ENCODE measurements around the gene DEF6.

GRCh38 chr6:35264550-35265274 lies 32.9 kb upstream of the DEF6 start:
- TF ChIP-seq, protein P1, sequence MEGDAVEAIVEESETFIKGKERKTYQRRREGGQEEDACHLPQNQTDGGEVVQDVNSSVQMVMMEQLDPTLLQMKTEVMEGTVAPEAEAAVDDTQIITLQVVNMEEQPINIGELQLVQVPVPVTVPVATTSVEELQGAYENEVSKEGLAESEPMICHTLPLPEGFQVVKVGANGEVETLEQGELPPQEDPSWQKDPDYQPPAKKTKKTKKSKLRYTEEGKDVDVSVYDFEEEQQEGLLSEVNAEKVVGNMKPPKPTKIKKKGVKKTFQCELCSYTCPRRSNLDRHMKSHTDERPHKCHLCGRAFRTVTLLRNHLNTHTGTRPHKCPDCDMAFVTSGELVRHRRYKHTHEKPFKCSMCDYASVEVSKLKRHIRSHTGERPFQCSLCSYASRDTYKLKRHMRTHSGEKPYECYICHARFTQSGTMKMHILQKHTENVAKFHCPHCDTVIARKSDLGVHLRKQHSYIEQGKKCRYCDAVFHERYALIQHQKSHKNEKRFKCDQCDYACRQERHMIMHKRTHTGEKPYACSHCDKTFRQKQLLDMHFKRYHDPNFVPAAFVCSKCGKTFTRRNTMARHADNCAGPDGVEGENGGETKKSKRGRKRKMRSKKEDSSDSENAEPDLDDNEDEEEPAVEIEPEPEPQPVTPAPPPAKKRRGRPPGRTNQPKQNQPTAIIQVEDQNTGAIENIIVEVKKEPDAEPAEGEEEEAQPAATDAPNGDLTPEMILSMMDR (IDR thresholded peaks at IDR 0.05): no peak
- TF ChIP-seq POLR2AphosphoS5 (IDR thresholded peaks at IDR 0.05; ENCODE audit: low read depth, low read length) (no peak), SIN3A (IDR thresholded peaks at IDR 0.05; ENCODE audit: borderline replicate concordance, insufficient read depth, low read depth, low read length) (no peak), REST (IDR thresholded peaks at IDR 0.05; ENCODE audit: insufficient read depth in 1 of 2, low read depth in 2 of 2, low read length in 1 of 2) (no peak)

Measured in Panc1 (cell line).